Stimulated activated CD4-positive, alpha-beta T cell treated with anti-CD3 and anti-CD28 coated beads, Interleukin-4, amount 100 ng/mL, for 4 hours (primary cell): ENCODE data around the gene SLX9.
"Not testable (repeated sequence)": the region's sequence is repeated elsewhere in the genome, so short reads cannot be mapped to it uniquely, and the experiment has no call there.

Experiments used
- DNase-seq, 2 experiments: peaks; one replicate each; pipeline ENCODE4 v3.0.0-alpha.2; 2020

SLX9 gene

GRCh38 chr21:44962403-44962966 is 22.7 kb downstream of the SLX9 start:
- no peak for DNase-seq

GRCh38 chr21:44964381-44964780 is 24.6 kb downstream of the SLX9 start:
- no peak for DNase-seq

- peak; percentile 28 to 34 for DNase-seq
These were observed 25.6 kb downstream of the SLX9 start for GRCh38 chr21:44965251-44966022.

- DNase-seq, result no peak
These were observed 26.6 kb downstream of the SLX9 start for GRCh38 chr21:44966135-44967081.

GRCh38 chr21:44967082-44968047 is 27.5 kb downstream of the SLX9 start:
- DNase-seq, result no peak

GRCh38 chr21:44969066-44969670 is 29.3 kb downstream of the SLX9 start:
- DNase-seq, result no peak

GRCh38 chr21:44969931-44970755 is 30.3 kb downstream of the SLX9 start:
- no peak for DNase-seq

- DNase-seq, result no peak
These were observed 31.2 kb downstream of the SLX9 start for GRCh38 chr21:44970766-44971671.

GRCh38 chr21:44971672-44971995 is 31.8 kb downstream of the SLX9 start:
- DNase-seq, result no peak

- DNase-seq, result no peak
These were observed 32.5 kb downstream of the SLX9 start for GRCh38 chr21:44972301-44972814.

- DNase-seq, result no peak
These were observed 33.0 kb downstream of the SLX9 start for GRCh38 chr21:44972821-44973220.

- DNase-seq, result no peak
These were observed 33.8 kb downstream of the SLX9 start for GRCh38 chr21:44973598-44973997.

GRCh38 chr21:44974676-44975075 is 34.8 kb downstream of the SLX9 start:
- DNase-seq, result no peak

- DNase-seq, result no peak
These were observed 36.1 kb downstream of the SLX9 start for GRCh38 chr21:44975720-44976555.

GRCh38 chr21:44976556-44977393 is 36.9 kb downstream of the SLX9 start:
- DNase-seq, result not testable (repeated sequence)

GRCh38 chr21:44977616-44978340 is 37.9 kb downstream of the SLX9 start:
- no peak for DNase-seq
